ENCODE measurements around the gene TM4SF20.

TM4SF20 gene

DNA sequence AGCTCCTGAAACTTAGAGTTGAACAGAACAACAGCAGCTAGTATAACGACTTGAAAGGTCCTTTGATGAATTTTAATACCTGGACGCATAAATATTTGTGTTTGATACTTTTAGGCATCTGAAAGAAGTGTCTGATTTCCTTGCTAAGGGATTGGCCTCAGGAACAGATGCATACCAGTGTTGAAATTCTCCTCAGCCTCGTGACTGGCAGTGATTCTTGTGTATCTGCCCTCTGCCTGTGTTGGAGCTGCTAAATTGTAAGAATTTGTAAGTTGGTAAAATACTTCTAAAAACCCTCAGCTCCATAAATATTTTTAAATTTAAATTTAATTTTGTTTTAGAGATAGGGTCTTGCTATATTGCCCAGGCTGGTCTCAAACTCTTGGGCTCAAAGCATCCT, 31.1 kb upstream of the TM4SF20 start:
- Histone ChIP-seq H3K9ac (ENCODE audit: low read length) (no peak overlapping the region), H3K4me1 (ENCODE audit: control insufficient read depth, insufficient read depth, low read length) (peaks cover 18% of the 10 kb centered on the region), H3K36me3 (ENCODE audit: control insufficient read depth, insufficient read depth, low read length) (no peaks in the 10 kb centered on the region), H3K27me3 (ENCODE audit: control insufficient read depth, insufficient read depth, low read length) (no peaks in the 10 kb centered on the region), H3K4me3 (ENCODE audit: low read length) (no peak overlapping the region), H3K9me3 (ENCODE audit: control insufficient read depth, low read length) (no peaks in the 10 kb centered on the region)

DNA sequence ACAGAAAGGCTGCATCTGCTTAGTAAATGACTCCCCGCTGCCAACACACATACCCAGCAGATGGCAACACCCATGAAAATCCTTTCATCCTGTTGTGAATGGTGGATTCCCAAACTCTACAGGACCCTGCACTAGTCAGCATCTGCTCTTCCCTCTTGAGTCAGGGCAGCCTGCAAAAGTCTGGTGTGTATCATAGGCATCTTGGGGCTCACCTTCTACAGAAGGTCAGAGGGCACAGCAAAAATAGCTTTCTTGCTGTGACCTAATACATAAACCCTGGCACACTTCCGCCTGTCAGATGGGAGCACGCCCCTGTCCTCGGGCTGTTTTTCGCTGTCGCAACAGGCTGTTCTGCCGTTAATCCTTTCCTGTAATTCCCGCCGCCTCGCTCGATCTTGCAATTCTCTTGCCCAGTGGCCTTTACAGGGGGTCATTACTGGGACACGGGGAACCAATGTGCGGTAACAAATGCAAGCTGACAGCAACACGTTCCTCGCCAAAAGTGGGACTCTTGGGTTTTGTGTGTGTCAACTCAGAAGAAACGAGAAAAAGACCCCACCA, 28.6 kb upstream of the TM4SF20 start:
- Histone ChIP-seq H3K27me3 (ENCODE audit: control insufficient read depth, insufficient read depth, low read length) (no peaks in the 10 kb centered on the region), H3K9ac (ENCODE audit: low read length) (no peak overlapping the region), H3K9me3 (ENCODE audit: control insufficient read depth, low read length) (no peaks in the 10 kb centered on the region), H3K4me1 (ENCODE audit: control insufficient read depth, insufficient read depth, low read length) (peaks cover 13% of the 10 kb centered on the region), H3K36me3 (ENCODE audit: control insufficient read depth, insufficient read depth, low read length) (no peaks in the 10 kb centered on the region), H3K4me3 (ENCODE audit: low read length) (no peak overlapping the region)

DNA sequence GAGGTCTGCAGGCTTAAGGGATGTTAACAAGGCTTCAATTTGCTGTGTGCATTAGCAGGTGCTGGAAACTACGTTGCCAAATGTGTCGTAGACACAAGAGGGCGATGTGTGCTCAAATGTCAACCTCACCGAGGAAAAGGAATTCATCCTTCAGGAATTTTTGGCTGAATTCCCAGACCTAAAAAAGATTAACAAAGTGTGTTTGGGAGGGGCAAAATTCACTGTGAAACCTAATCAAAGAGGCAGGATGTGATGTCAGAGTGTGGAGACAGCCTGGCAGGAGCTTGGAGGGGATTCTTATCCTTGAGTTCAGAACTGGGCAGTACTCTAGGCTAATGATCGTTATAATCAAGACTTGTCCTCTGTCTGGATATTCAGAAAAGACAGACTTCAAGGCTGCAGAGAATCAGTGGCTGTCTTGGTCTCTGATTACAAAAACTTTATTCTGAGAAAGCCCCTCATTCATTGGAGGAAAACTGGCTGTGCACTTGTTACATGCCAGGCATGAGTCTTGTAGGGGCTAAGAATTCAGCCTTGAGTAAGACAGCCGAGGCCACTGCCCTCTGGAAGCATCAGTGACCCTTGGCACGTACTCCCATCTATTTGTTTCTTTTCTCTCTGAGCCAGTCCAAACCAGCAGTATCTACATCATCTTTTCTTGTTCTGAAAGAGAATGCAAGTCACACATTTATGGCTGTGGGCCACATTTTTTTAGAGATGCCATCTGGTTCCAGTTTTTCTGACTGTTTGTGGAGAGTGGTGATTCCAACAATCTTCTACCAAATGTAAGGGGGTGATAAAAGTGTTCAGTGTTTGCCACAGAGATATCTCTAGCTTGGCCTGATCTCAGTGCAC, 27.3 kb upstream of the TM4SF20 start:
- Histone ChIP-seq H3K9me3 (ENCODE audit: control insufficient read depth, low read length) (no peaks in the 10 kb centered on the region), H3K36me3 (ENCODE audit: control insufficient read depth, insufficient read depth, low read length) (no peaks in the 10 kb centered on the region), H3K4me3 (ENCODE audit: low read length) (no peak overlapping the region), H3K9ac (ENCODE audit: low read length) (no peak overlapping the region), H3K4me1 (ENCODE audit: control insufficient read depth, insufficient read depth, low read length) (peaks cover 13% of the 10 kb centered on the region), H3K27me3 (ENCODE audit: control insufficient read depth, insufficient read depth, low read length) (no peaks in the 10 kb centered on the region)

DNA sequence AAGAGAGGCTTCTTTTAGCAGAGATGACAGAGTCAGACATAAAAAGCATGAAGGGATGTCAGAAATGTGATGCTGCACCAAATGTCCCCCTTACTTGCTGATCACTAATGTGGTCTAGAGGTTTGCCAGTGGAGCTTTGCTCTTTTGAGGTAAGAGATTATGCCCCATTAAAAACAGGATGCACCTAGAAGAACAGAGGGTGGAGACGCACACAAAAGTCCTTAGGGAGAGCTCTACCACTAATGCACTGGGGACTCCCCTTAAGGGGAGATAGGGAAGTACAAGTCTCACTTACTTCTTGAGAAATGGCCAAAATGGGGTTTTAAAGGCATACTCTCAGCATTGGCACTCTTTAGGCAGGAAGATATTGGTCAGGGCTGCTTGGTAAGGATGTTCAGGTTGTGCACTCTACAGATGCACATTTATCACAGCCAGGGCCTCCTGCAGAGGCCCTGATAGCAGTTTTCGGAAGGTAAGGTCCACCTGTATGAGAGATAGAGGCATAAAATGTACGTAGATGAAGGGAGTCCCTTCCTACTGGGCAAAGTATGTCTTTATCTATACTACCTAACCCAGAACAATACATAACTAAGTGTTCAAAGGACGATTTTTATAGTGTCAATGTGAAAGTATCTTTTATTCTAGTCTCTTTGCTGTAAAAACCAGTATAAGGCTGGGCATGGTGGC, 25.6 kb upstream of the TM4SF20 start:
- no peaks in the 10 kb centered on the region for H3K9me3 ChIP-seq (ENCODE audit: control insufficient read depth, low read length)
- no peak overlapping the region for H3K4me3 ChIP-seq (ENCODE audit: low read length)
- H3K9ac ChIP-seq (ENCODE audit: low read length) = no peak overlapping the region
- no peaks in the 10 kb centered on the region for H3K36me3 ChIP-seq (ENCODE audit: control insufficient read depth, insufficient read depth, low read length)
- peaks cover 13% of the 10 kb centered on the region for H3K4me1 ChIP-seq (ENCODE audit: control insufficient read depth, insufficient read depth, low read length)
- no peaks in the 10 kb centered on the region for H3K27me3 ChIP-seq (ENCODE audit: control insufficient read depth, insufficient read depth, low read length)

DNA sequence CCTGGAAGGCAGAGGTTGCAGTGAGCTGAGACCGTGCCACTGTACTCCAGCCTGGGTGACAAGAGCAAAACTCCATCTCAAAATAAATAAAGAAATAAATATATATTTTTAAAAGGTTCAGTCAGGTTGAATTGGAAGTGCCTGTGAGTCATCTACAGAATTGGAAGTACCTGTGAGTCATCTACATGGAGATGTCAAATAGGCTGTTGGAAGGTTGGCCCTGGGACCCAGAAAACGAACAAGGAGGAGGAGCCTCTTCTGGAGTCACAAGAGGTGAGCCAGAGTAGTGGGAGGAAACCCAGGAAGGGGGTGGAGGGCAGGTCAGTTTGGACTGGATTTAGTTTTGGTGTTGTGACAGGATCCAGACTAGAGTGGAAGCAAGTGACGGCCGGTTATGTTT, 23.9 kb upstream of the TM4SF20 start:
- no peak overlapping the region for H3K9ac ChIP-seq (ENCODE audit: low read length)
- no peaks in the 10 kb centered on the region for H3K27me3 ChIP-seq (ENCODE audit: control insufficient read depth, insufficient read depth, low read length)
- no peak overlapping the region for H3K4me3 ChIP-seq (ENCODE audit: low read length)
- H3K9me3 ChIP-seq (ENCODE audit: control insufficient read depth, low read length) = no peaks in the 10 kb centered on the region
- peaks cover 13% of the 10 kb centered on the region for H3K4me1 ChIP-seq (ENCODE audit: control insufficient read depth, insufficient read depth, low read length)
- H3K36me3 ChIP-seq (ENCODE audit: control insufficient read depth, insufficient read depth, low read length) = no peaks in the 10 kb centered on the region

DNA sequence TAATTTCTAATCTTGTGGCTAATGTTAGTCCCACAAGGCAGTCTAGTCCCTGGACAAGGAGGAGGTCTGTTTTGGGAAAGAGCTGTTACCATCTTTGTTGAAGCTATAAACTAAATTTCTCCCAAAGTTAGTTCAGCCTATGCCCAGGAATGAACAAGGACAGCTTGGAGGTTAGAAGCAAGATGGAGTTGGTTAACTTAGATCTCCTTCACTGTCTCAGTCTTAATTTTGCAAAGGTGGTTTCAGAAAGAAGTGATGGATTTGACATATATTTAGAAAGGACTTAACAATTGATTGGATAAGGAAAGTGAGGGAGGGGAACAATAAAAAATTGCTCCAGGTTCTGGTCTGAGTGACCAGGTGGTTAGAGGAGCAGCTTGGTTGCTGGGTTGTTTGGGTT, 23.2 kb upstream of the TM4SF20 start:
- no peaks in the 10 kb centered on the region for H3K27me3 ChIP-seq (ENCODE audit: control insufficient read depth, insufficient read depth, low read length)
- H3K9ac ChIP-seq (ENCODE audit: low read length) = no peak overlapping the region
- H3K36me3 ChIP-seq (ENCODE audit: control insufficient read depth, insufficient read depth, low read length) = no peaks in the 10 kb centered on the region
- H3K4me3 ChIP-seq (ENCODE audit: low read length) = no peak overlapping the region
- no peaks in the 10 kb centered on the region for H3K9me3 ChIP-seq (ENCODE audit: control insufficient read depth, low read length)
- peaks cover 13% of the 10 kb centered on the region for H3K4me1 ChIP-seq (ENCODE audit: control insufficient read depth, insufficient read depth, low read length)

DNA sequence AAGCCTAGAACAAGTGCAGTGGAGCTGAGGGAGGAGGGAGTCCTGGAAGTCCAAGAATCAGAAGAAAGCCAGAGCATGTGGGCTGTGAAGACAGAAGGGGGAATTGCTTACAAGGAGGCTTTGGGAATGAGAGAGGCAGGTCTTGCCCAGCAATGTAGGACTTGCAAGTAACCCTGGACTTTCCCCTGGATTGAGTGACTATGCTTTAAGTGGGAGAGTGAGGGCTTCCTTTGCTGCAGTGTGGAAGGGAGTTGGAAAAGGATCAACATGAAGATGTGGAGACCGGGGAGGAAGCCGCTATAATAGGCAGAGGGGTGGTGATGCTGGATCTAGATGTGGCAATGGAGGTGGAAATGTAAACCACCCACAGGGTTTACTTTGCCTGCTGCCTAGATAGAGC, 22.4 kb upstream of the TM4SF20 start:
- Histone ChIP-seq H3K36me3 (ENCODE audit: control insufficient read depth, insufficient read depth, low read length) (no peaks in the 10 kb centered on the region), H3K4me1 (ENCODE audit: control insufficient read depth, insufficient read depth, low read length) (peaks cover 8% of the 10 kb centered on the region), H3K27me3 (ENCODE audit: control insufficient read depth, insufficient read depth, low read length) (no peaks in the 10 kb centered on the region), H3K9ac (ENCODE audit: low read length) (no peak overlapping the region), H3K4me3 (ENCODE audit: low read length) (no peak overlapping the region), H3K9me3 (ENCODE audit: control insufficient read depth, low read length) (no peaks in the 10 kb centered on the region)

DNA sequence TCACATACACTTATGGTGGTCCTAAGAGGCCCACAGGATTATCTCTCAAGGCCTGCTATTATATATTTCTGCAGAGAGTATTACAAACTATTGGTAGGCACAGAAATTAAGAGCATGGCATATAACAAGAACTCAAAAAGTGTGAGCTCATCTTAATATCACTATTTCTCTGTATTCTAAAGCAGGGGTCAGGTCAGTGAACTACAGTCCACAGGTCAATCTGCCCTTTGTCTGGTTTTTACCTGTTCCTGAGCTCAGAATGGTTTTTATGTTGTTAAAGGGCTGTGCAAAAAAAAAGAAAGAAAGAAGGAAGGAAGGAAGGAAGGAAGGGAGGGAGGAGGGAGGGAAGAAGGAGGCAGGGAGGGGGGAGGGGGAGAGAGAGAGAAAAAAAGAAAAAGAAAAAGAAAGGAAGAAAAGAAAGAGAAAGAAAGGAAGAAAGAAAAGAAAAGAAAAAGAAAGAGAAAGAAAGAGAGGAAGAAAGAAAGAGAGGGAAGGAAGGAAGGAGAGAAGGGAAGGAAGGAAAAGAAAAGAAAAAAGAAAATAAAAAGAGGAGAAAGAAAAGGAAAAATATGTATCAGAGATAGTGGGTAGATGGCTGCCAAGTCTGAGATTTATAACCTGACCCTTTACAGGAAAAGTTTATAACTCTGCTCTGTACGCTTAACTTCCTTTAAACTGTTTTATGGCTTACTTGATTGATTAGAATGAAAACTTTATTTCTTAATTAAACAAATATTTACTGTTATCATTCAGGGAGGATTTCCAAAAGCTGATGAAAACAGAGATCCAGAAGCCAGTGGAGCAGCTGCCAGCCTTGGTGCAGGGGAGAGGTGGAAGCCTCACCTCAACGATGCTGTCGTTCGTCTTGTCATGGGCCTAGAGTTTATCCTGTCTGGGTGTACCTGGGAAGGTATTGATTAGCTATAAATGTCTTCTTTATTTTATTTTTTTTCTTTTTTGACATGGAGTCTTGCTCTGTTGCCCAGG, 19.9 kb upstream of the TM4SF20 start:
- Histone ChIP-seq H3K4me1 (ENCODE audit: control insufficient read depth, insufficient read depth, low read length) (peaks cover 4% of the 10 kb centered on the region), H3K36me3 (ENCODE audit: control insufficient read depth, insufficient read depth, low read length) (no peaks in the 10 kb centered on the region), H3K27me3 (ENCODE audit: control insufficient read depth, insufficient read depth, low read length) (no peaks in the 10 kb centered on the region), H3K4me3 (ENCODE audit: low read length) (no peak overlapping the region), H3K9ac (ENCODE audit: low read length) (no peak overlapping the region), H3K9me3 (ENCODE audit: control insufficient read depth, low read length) (no peaks in the 10 kb centered on the region)

DNA sequence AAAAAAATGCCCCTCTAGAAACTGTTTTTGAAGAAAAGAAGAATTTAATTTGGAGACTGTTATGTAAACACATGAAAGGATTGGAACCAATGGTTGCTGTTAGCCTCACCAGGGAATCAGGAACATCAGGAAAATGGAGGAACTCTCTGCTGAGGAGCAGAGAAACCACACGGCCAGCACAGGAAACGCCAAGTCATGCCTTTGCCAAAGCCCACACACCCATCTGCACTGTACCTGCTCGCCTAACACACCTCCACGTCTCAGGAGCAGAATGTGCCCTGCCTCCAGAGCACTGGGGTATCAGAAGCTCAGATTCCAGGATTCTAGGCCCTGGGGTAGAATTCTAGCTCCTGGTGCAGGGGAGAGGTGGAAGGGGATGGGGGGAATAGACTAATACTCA, 18.5 kb upstream of the TM4SF20 start:
- Histone ChIP-seq H3K4me1 (ENCODE audit: control insufficient read depth, insufficient read depth, low read length) (peaks cover 4% of the 10 kb centered on the region), H3K9me3 (ENCODE audit: control insufficient read depth, low read length) (no peaks in the 10 kb centered on the region), H3K36me3 (ENCODE audit: control insufficient read depth, insufficient read depth, low read length) (no peaks in the 10 kb centered on the region), H3K9ac (ENCODE audit: low read length) (no peak overlapping the region), H3K4me3 (ENCODE audit: low read length) (no peak overlapping the region), H3K27me3 (ENCODE audit: control insufficient read depth, insufficient read depth, low read length) (no peaks in the 10 kb centered on the region)

DNA sequence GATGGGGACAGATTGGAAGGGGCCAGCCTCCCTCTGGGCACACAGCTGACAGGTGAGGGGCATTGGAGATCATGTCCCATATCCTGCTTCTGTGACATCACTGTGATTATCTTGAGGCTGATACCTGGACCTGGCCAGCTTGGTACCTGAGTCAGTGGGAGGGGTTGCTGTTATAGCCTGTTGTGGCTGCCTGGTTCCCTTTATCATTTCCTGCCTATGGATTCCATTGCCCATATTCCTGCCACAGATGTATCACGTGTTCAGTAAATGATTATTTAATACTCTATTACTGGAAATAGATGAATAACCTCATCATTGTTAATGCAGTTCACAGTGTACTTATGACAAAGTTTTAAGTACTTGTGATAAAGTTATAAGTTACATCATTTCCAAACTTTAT, 16.4 kb upstream of the TM4SF20 start:
- Histone ChIP-seq H3K9ac (ENCODE audit: low read length) (no peak overlapping the region), H3K4me3 (ENCODE audit: low read length) (no peak overlapping the region), H3K4me1 (ENCODE audit: control insufficient read depth, insufficient read depth, low read length) (peaks cover 4% of the 10 kb centered on the region), H3K27me3 (ENCODE audit: control insufficient read depth, insufficient read depth, low read length) (no peaks in the 10 kb centered on the region), H3K36me3 (ENCODE audit: control insufficient read depth, insufficient read depth, low read length) (no peaks in the 10 kb centered on the region), H3K9me3 (ENCODE audit: control insufficient read depth, low read length) (no peaks in the 10 kb centered on the region)

DNA sequence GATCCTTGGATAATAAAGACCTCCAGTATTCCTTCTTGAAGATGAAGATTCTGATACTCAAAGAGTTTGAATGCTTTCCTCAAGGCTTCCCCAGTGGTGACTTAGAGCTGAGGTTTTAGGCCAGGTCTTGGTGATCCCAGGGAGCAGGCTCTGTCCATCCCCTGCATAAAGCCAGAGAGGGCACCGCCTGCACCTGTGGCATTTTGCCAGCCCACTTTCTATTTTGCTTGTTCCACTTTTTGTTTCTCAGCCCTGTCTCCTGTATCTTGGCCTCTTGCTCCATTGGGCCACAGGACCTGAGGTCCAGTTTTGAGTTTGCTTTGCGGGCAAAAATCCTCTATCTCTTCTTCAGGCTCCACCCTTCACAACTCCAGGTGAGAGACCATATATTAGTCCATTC, 15.3 kb upstream of the TM4SF20 start:
- H3K9ac ChIP-seq (ENCODE audit: low read length) = no peak overlapping the region
- H3K4me3 ChIP-seq (ENCODE audit: low read length) = no peak overlapping the region
- peaks cover 4% of the 10 kb centered on the region for H3K4me1 ChIP-seq (ENCODE audit: control insufficient read depth, insufficient read depth, low read length)
- H3K36me3 ChIP-seq (ENCODE audit: control insufficient read depth, insufficient read depth, low read length) = no peaks in the 10 kb centered on the region
- no peaks in the 10 kb centered on the region for H3K27me3 ChIP-seq (ENCODE audit: control insufficient read depth, insufficient read depth, low read length)
- H3K9me3 ChIP-seq (ENCODE audit: control insufficient read depth, low read length) = no peaks in the 10 kb centered on the region

All from mucosa of stomach (tissue), 1 donor.